Stimulated activated CD4-positive, alpha-beta T cell treated with anti-CD3 and anti-CD28 coated beads, Interleukin-4, amount 100 ng/mL, for 4 hours (primary cell): ENCODE results near the gene SYTL5.

Source experiments
- DNase-seq, 2 experiments: peaks; one replicate each; pipeline ENCODE4 v3.0.0-alpha.2; 2020

SYTL5 gene

GRCh38 chrX:38099688-38100087 lies 93.3 kb downstream of the SYTL5 start:
- no peak for DNase-seq

- DNase-seq = no peak
Measured at GRCh38 chrX:38102240-38102639, 95.9 kb downstream of the SYTL5 start.

GRCh38 chrX:38102875-38103274 lies 96.5 kb downstream of the SYTL5 start:
- no peak for DNase-seq

- DNase-seq = no peak
Measured at GRCh38 chrX:38103857-38104812, 97.8 kb downstream of the SYTL5 start.

GRCh38 chrX:38105216-38105725 lies 98.9 kb downstream of the SYTL5 start:
- DNase-seq = no peak

- no peak for DNase-seq
Measured at GRCh38 chrX:38106991-38107655, 100.8 kb downstream of the SYTL5 start.

GRCh38 chrX:38108364-38108763 lies 102.0 kb downstream of the SYTL5 start:
- no peak for DNase-seq

GRCh38 chrX:38109042-38109898 lies 102.9 kb downstream of the SYTL5 start:
- DNase-seq = no peak

- DNase-seq = no peak
Measured at GRCh38 chrX:38110231-38110630, 103.9 kb downstream of the SYTL5 start.

GRCh38 chrX:38111196-38111595 lies 104.8 kb downstream of the SYTL5 start:
- DNase-seq = no peak

- DNase-seq = no peak
Measured at GRCh38 chrX:38112566-38112965, 106.2 kb downstream of the SYTL5 start.

GRCh38 chrX:38116706-38117105 lies 110.4 kb downstream of the SYTL5 start:
- no peak for DNase-seq

- no peak for DNase-seq
Measured at GRCh38 chrX:38117485-38117884, 111.1 kb downstream of the SYTL5 start.

- no peak for DNase-seq
Measured at GRCh38 chrX:38124000-38124399, 117.6 kb downstream of the SYTL5 start.

GRCh38 chrX:38126179-38126578 lies 119.8 kb downstream of the SYTL5 start:
- no peak for DNase-seq

GRCh38 chrX:38127961-38128360 lies 121.6 kb downstream of the SYTL5 start:
- no peak for DNase-seq

GRCh38 chrX:38129366-38129765 lies 123.0 kb downstream of the SYTL5 start:
- DNase-seq = no peak

GRCh38 chrX:38138157-38138891 lies 132.0 kb downstream of the SYTL5 start:
- no peak for DNase-seq

GRCh38 chrX:38138900-38139299 lies 132.5 kb downstream of the SYTL5 start:
- no peak for DNase-seq

- no peak for DNase-seq
Measured at GRCh38 chrX:38142610-38143009, 136.3 kb downstream of the SYTL5 start.

- no peak for DNase-seq
Measured at GRCh38 chrX:38149016-38149415, 142.7 kb downstream of the SYTL5 start.

- no peak for DNase-seq
Measured at GRCh38 chrX:38150993-38151392, 144.6 kb downstream of the SYTL5 start.
